Measurements from ENCODE around the gene ANTXR1. TPM values are rescaled to one million over a fixed set of nuclear protein-coding genes. Genes with fewer than 3 reads are reported as not detected.

The ANTXR1 gene
- total and polyA plus RNA-seq, 2 experiments from 2014 or later, result 128 to 191 TPM

DNA sequence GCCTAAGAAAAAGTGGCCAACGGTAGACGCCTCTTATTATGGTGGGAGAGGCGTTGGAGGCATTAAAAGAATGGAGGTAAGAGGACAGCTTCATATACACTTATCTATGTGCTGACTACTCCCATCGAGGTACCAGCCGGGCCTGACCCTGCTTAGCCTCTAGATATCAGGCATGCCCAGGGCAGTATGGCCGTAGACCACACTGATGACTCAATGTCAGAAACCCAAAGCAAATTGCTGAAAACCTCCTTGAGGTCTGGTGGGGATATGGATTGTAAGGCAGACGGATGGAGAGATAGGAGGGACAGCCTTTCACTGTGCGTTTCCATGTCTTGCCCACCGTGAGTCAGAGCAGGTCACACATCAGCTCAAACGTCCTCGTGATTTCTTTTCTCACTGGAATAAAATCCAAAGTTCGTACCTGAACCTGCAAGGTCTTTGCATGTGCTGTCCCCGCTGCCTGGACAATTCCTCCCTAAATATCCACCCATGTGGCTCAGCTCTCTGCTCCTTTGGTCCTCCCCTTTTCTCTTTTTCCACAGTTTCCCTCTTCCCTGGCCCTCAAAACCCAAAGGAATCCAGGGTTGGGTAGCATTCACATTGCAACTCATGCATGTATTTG lies 168.9 kb downstream of the ANTXR1 start:
- H3K9ac ChIP-seq, result no peak overlapping the region

DNA sequence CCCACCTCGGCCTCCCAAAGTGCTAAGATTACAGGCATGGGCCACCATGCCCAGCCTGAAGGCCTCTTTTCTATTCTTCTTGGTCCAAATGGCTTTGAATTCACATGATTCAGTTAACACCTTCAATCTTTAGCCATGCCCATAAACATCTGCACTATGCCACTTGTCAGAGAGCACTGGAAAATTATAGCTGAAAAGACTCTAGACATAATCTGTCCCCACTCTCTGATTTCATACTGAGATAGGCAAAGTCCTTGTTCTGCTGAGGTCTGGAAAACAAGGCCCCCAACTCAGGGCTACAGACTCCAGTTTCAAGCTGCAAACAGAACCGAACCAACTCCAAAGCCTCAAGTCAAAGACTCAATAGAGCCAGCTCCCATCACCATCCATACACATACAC lies 170.7 kb downstream of the ANTXR1 start:
- no peaks in the 10 kb centered on the region for H3K27me3 ChIP-seq (replicated peaks; ENCODE audit: insufficient read depth)
- peak overlapping the region; percentile 94 for H3K27ac ChIP-seq
- H4K20me1 ChIP-seq (ENCODE audit: insufficient read depth), result no peaks in the 10 kb centered on the region

More for the DNA sequence above, 168.9 kb downstream of the ANTXR1 start:
- H3K36me3 ChIP-seq (ENCODE audit: low read depth), result peaks cover 21% of the 10 kb centered on the region; the same call in 1 of the 2 replicates
- no peak overlapping the region for H3K27ac ChIP-seq
- DNase-seq, result no peak
- peaks cover 40% of the 10 kb centered on the region for H3K4me1 ChIP-seq (ENCODE audit: insufficient read depth)
- no peaks in the 10 kb centered on the region for H3K9me2 ChIP-seq (ENCODE audit: insufficient read depth)
- H3K79me2 ChIP-seq (ENCODE audit: insufficient read depth), result no peaks in the 10 kb centered on the region
- no peak overlapping the region for H3K4me2 ChIP-seq (ENCODE audit: unreplicated experiment)
- H3K9me3 ChIP-seq (ENCODE audit: low read depth), result no peaks in the 10 kb centered on the region
- in situ Hi-C loops (cut with MboI), result no loop called here
- no peaks in the 10 kb centered on the region for H3K27me3 ChIP-seq (replicated peaks; ENCODE audit: insufficient read depth)
- no peak for TF ChIP-seq EZH2phosphoT487 (IDR thresholded peaks at IDR 0.05; ENCODE audit: insufficient read depth, low read depth)
- TF ChIP-seq EZH2 (IDR thresholded peaks at IDR 0.05; ENCODE audit: insufficient read depth, poor library complexity, severe bottlenecking), result no peak
- H3K4me3 ChIP-seq, result no peak overlapping the region
- no peaks in the 10 kb centered on the region for H4K20me1 ChIP-seq (ENCODE audit: insufficient read depth)
- WGBS, 2 experiments (ENCODE audit: low coverage in 1 of 2, low lambda C conversion rate in 2 of 2, missing lambda C conversion rate in 2 of 2), result 90 to 91% methylated on average over 13 of the region's 13 CpGs
- H3F3A ChIP-seq (ENCODE audit: insufficient read depth), result peaks cover 50% of the 10 kb centered on the region
- H2AFZ ChIP-seq, result no peak overlapping the region

DNA sequence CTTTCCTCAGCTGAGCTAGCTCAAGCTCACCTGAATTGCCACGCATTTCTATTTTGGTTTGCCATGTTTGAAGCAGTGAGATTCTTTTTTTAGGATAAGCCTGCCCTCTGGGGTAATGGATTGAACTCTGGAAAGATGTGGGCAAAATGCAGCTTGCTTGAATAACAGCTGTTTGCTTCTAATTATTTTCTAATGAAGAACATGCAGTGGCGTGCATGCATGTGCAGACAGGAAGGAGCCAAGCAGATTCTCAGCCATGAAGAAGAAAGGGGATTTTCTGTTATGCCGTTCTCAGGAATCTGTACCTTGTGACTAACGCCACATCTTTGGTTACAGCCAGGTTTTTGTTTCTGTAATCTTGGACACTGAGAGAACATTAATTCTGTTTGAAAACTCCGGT lies 171.2 kb downstream of the ANTXR1 start:
- Histone ChIP-seq H3K9ac (peak overlapping the region; percentile 75), H3K4me1 (ENCODE audit: insufficient read depth) (peaks cover 29% of the 10 kb centered on the region)

More for the DNA sequence above, 170.7 kb downstream of the ANTXR1 start:
- no peak for DNase-seq
- H3K4me2 ChIP-seq (ENCODE audit: unreplicated experiment), result peak overlapping the region; percentile 41
- no peaks in the 10 kb centered on the region for H3K9me3 ChIP-seq (ENCODE audit: low read depth)
- in situ Hi-C loops (cut with MboI), result no loop called here
- no peak overlapping the region for H3K4me3 ChIP-seq
- peak overlapping the region; percentile 74 for H3K9ac ChIP-seq
- H3K36me3 ChIP-seq (ENCODE audit: low read depth), result peaks cover 31% of the 10 kb centered on the region; the same call in 1 of the 2 replicates
- H3K79me2 ChIP-seq (ENCODE audit: insufficient read depth), result no peaks in the 10 kb centered on the region
- H2AFZ ChIP-seq, result no peak overlapping the region
- peaks cover 39% of the 10 kb centered on the region for H3F3A ChIP-seq (ENCODE audit: insufficient read depth)
- H3K9me2 ChIP-seq (ENCODE audit: insufficient read depth), result no peaks in the 10 kb centered on the region
- H3K4me1 ChIP-seq (ENCODE audit: insufficient read depth), result peaks cover 29% of the 10 kb centered on the region
- TF ChIP-seq EZH2phosphoT487 (IDR thresholded peaks at IDR 0.05; ENCODE audit: insufficient read depth, low read depth), result no peak
- TF ChIP-seq EZH2 (IDR thresholded peaks at IDR 0.05; ENCODE audit: insufficient read depth, poor library complexity, severe bottlenecking), result no peak
- 68 to 71% methylated on average over 2 of the region's 2 CpGs for WGBS, 2 experiments (ENCODE audit: low coverage in 1 of 2, low lambda C conversion rate in 2 of 2, missing lambda C conversion rate in 2 of 2)

DNA sequence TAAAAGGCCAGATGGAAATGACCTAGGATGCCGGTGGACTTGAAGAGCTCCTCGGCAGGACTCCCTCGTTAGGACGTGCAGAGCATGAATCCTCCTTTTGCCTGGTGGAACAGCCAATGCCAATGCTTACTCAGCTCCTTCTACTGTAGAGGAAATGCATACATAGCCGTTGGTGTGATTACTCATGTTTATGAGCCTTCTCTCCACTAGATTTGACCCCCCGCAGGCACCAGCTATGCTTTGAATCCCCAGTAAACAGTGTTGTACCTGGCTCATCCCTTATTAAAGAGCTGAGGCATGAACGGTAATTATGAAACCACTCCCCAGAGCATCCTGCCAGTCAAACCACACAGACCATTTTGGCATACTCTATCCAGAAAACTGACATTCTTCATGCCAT lies 172.8 kb downstream of the ANTXR1 start:
- WGBS, 2 experiments (ENCODE audit: low coverage in 1 of 2, low lambda C conversion rate in 2 of 2, missing lambda C conversion rate in 2 of 2), result 11 to 13% methylated on average over 7 of the region's 7 CpGs
- no peaks in the 10 kb centered on the region for H3K9me2 ChIP-seq (ENCODE audit: insufficient read depth)
- no peaks in the 10 kb centered on the region for H3K9me3 ChIP-seq (ENCODE audit: low read depth)
- DNase-seq, result peak; percentile 91
- no peaks in the 10 kb centered on the region for H3K79me2 ChIP-seq (ENCODE audit: insufficient read depth)
- no peak overlapping the region for H2AFZ ChIP-seq
- H3K9ac ChIP-seq, result peak overlapping the region; percentile 75
- H3K27me3 ChIP-seq (replicated peaks; ENCODE audit: insufficient read depth), result no peaks in the 10 kb centered on the region
- H3K36me3 ChIP-seq (ENCODE audit: low read depth), result peaks cover 35% of the 10 kb centered on the region; the same call in 1 of the 2 replicates
- no peak for TF ChIP-seq EZH2 (IDR thresholded peaks at IDR 0.05; ENCODE audit: insufficient read depth, poor library complexity, severe bottlenecking)
- no peak for TF ChIP-seq EZH2phosphoT487 (IDR thresholded peaks at IDR 0.05; ENCODE audit: insufficient read depth, low read depth)
- in situ Hi-C loops (cut with MboI), result no loop called here
- H3K27ac ChIP-seq, result peak overlapping the region; percentile 94
- no peaks in the 10 kb centered on the region for H4K20me1 ChIP-seq (ENCODE audit: insufficient read depth)
- peak overlapping the region; percentile 30 for H3K4me2 ChIP-seq (ENCODE audit: unreplicated experiment)
- H3K4me3 ChIP-seq, result no peak overlapping the region
- H3K4me1 ChIP-seq (ENCODE audit: insufficient read depth), result peaks cover 39% of the 10 kb centered on the region
- H3F3A ChIP-seq (ENCODE audit: insufficient read depth), result peaks cover 43% of the 10 kb centered on the region

More for the DNA sequence above, 171.2 kb downstream of the ANTXR1 start:
- Histone ChIP-seq H3K79me2 (ENCODE audit: insufficient read depth) (no peaks in the 10 kb centered on the region), H3F3A (ENCODE audit: insufficient read depth) (peaks cover 36% of the 10 kb centered on the region), H3K27me3 (replicated peaks; ENCODE audit: insufficient read depth) (no peaks in the 10 kb centered on the region), H3K36me3 (ENCODE audit: low read depth) (peaks cover 35% of the 10 kb centered on the region; the same call in 1 of the 2 replicates), H2AFZ (no peak overlapping the region), H3K9me2 (ENCODE audit: insufficient read depth) (no peaks in the 10 kb centered on the region), H3K27ac (peak overlapping the region; percentile 94), H4K20me1 (ENCODE audit: insufficient read depth) (no peaks in the 10 kb centered on the region), H3K9me3 (ENCODE audit: low read depth) (no peaks in the 10 kb centered on the region), H3K4me2 (ENCODE audit: unreplicated experiment) (peak overlapping the region; percentile 41), H3K4me3 (no peak overlapping the region)
- 16 to 19% methylated on average over 5 of the region's 5 CpGs for WGBS, 2 experiments (ENCODE audit: low coverage in 1 of 2, low lambda C conversion rate in 2 of 2, missing lambda C conversion rate in 2 of 2)
- DNase-seq, result peak; percentile 89
- no peak for TF ChIP-seq EZH2 (IDR thresholded peaks at IDR 0.05; ENCODE audit: insufficient read depth, poor library complexity, severe bottlenecking)
- TF ChIP-seq EZH2phosphoT487 (IDR thresholded peaks at IDR 0.05; ENCODE audit: insufficient read depth, low read depth), result no peak
- in situ Hi-C loops (cut with MboI), result no loop called here
